Measurements from ENCODE around the gene PRXL2A.
"Not testable (repeated sequence)": the region's sequence is repeated elsewhere in the genome, so short reads cannot be mapped to it uniquely, and the experiment has no call there.

The PRXL2A gene

GRCh38 chr10:80477813-80478212 is 69.5 kb downstream of the PRXL2A start:
- DNase-seq = no peak

DNA sequence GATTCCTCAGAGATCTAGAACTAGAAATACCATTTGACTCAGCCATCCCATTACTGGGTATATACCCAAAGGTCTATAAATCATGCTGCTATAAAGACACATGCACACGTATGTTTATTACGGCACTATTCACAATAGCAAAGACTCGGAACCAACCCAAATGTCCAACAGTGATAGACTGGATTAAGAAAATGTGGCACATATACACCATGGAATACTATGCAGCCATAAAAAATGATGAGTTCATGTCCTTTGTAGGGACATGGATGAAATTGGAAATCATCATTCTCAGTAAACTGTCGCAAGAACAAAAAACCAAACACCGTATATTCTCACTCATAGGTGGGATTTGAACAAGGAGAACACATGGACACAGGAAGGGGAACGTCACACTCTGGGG is 72.0 kb downstream of the PRXL2A start:
- DNase-seq = not testable (repeated sequence)

- DNase-seq = no peak
These were observed 72.5 kb downstream of the PRXL2A start for GRCh38 chr10:80480852-80481251.

DNA sequence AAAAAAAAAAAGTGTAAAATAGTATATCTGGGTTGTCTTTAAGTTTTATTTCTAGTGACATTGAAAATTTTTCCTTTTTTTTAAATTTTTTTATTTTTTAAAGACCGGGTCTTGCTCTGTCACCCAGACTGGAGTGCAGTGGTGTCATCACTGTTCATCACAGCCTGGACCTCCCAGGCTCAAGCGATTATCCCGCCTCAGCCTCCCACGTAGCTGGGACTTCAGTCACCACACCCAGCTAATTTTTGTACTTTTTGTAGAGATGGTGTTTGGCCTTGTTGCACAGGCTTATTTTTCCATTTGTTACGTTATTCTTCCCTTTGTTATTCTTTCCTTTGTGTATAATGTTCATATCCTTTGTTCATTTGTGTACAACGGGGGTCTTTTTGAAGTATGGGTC is 75.9 kb downstream of the PRXL2A start:
- DNase-seq = no peak

- DNase-seq = no peak
These were observed 76.3 kb downstream of the PRXL2A start for GRCh38 chr10:80484676-80485075.

GRCh38 chr10:80485076-80485945 is 77.0 kb downstream of the PRXL2A start:
- no peak for DNase-seq

GRCh38 chr10:80485946-80486764 is 77.8 kb downstream of the PRXL2A start:
- no peak for DNase-seq
